Activated CD4-positive, CD25-positive, alpha-beta regulatory T cell (primary cell): Measurements from ENCODE around the gene DYSF.
"Not testable (repeated sequence)": the region's sequence is repeated elsewhere in the genome, so short reads cannot be mapped to it uniquely, and the experiment has no call there.

ENCODE experiments used
- DNase-seq, 4 experiments: peaks; one replicate each; lab custom pipeline; 2025; lab: John Stamatoyannopoulos, UW

The DYSF gene

DNA sequence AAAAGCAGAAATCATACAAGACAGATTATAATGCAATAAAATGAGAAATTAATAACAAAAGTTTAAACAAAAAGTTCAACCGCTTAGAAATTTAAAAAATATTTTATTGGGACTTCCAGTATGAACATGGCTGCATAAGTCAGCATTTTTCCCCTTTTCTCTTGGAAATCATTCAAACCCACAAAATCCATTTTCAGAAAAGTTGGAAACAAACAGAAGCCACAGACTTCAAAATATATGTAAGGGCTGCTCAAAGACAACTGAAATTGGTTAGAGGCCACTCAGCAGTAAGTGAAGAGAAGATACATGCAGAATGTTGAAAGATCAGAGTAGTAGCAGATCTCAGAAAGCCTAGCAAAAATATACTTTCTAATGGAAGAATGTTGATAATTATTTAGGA, 194.0 kb downstream of the DYSF start:
- no peak for DNase-seq

- DNase-seq = no peak
Measured at GRCh38 chr2:71655498-71655897, 202.1 kb downstream of the DYSF start.

- DNase-seq = not testable (repeated sequence)
Measured at GRCh38 chr2:71658256-71658655, 204.9 kb downstream of the DYSF start.

DNA sequence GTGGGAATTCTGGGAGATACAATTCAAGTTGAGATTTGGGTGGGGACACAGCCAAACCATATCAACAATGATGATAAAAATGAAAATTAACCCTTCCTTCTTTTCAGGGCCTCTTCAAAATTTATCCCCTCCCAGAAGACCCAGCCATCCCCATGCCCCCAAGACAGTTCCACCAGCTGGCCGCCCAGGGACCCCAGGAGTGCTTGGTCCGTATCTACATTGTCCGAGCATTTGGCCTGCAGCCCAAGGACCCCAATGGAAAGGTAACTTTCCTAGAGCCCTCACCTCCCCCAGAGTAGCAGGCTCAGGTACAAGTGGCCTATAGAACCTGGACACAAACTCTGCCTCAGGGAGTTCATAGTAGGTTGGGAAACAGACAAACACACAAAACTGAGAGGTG, 205.4 kb downstream of the DYSF start:
- DNase-seq = no peak

DNA sequence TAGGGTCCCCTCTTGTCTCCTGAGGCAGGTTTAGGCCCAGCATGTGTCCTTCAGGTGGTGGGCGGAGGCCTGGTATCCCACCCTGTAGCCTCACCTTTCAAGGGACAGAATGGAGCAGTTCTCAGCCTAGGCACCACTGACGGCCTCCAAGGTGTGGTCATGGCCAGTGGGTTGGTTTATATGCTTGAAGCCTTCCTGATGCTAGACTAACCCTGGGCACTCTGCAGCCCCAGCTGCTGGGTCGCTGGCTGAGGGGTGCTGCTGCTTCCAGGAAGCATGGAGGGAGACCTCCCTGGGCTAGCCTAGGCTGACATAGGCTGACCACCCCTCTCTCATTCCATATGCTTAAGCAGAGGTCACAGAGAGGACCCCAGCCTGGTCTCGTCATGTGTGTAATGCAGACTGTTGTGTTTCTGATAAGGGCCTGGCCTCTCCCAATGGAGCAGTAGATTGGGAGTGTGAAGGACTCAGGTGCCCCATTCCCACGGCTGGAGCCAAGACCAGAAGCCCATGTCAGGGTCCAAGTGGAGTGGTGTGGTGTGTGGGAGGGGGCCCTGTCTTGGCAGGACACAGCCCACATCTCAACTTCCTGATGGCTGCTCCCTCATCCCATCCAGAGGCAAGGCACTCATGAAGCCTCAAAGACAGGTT, 206.6 kb downstream of the DYSF start:
- no peak for DNase-seq

DNA sequence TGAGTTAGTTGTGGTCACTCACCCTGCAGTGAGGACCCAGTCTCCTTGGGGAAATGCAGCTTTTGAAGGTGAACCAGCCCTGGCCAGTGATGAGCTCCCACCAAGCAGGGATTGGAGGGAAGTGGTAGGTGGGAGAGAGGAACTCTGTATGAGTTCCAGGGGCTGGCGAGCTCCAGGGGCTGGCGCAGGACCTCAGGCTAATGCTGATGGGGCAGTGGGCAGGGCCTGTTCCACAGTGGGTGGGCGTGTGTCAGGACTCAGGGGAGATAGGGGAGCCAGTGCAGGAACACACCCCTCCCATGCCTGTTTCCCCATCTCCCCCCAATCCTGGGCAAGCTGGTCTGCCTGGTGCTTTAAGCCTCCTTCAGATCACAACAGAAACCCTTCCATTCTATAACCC, 208.4 kb downstream of the DYSF start:
- no peak for DNase-seq

DNA sequence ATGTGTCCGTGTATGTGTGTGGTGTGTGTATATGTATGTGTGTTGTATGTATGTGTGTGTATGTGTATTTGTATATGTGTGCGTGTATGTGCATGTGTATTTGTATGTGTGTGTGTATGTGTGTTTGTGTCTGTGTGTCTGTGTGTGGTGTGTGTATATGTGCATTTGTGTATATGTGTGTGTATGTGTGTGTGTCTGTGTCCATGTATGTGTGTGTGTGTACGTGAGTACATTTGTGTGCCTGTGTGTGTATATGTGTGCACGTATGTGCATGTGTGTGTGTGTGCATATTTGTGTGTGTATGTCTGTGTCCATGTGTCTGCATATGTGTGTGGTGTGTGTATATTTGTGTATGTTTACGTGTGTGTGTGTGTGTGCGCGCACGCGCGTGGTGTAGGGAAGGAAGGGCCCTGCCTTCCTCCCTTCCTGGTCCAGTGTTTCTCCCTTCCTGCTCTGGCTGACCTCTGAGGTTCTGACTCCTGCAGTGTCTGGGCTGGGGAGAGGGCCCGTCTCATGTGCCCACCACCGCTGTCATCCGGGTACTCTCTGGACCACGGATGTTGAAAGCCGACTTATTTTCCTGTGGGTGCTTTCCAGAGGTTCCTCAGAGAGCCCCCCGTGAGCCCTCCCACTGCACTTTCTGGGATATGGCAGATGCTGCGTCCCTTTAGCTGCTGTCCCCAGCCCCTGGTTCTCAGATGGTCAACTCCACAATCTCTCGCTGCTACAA, 209.5 kb downstream of the DYSF start:
- DNase-seq = no peak

DNA sequence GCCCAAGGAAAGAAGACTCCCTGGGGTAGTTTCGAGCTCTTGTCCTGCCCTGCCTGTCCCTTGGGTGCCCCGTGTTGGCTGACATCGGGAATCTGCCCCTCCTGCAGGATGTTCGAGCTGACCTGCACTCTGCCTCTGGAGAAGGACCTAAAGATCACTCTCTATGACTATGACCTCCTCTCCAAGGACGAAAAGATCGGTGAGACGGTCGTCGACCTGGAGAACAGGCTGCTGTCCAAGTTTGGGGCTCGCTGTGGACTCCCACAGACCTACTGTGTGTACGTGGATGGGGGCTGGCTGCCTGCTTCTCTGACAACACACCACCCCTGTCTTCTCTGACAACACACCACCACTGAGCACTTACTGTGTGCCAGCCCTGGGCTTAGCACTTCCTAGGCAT, 210.8 kb downstream of the DYSF start:
- DNase-seq = no peak

GRCh38 chr2:71665168-71666093, 212.1 kb downstream of the DYSF start:
- DNase-seq = no peak

DNA sequence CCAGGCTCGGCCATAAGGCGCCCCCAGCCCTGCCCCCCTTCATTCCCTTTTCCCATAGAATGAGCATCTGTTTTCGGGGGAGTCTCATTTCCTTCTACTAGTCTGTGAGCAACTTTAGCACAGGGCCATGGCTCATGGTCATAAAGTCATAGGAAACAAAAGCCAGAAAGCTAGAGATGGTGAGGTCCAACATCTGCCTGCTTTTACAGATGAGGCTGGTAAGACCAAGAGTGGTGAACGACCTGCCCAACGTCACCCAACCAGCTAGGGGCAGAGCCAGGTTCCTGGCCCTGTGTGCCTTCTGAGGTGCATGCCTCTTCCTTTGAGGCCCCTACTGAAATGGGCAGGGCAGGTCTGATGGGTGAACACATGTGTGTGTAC, 212.7 kb downstream of the DYSF start:
- DNase-seq = no peak

DNA sequence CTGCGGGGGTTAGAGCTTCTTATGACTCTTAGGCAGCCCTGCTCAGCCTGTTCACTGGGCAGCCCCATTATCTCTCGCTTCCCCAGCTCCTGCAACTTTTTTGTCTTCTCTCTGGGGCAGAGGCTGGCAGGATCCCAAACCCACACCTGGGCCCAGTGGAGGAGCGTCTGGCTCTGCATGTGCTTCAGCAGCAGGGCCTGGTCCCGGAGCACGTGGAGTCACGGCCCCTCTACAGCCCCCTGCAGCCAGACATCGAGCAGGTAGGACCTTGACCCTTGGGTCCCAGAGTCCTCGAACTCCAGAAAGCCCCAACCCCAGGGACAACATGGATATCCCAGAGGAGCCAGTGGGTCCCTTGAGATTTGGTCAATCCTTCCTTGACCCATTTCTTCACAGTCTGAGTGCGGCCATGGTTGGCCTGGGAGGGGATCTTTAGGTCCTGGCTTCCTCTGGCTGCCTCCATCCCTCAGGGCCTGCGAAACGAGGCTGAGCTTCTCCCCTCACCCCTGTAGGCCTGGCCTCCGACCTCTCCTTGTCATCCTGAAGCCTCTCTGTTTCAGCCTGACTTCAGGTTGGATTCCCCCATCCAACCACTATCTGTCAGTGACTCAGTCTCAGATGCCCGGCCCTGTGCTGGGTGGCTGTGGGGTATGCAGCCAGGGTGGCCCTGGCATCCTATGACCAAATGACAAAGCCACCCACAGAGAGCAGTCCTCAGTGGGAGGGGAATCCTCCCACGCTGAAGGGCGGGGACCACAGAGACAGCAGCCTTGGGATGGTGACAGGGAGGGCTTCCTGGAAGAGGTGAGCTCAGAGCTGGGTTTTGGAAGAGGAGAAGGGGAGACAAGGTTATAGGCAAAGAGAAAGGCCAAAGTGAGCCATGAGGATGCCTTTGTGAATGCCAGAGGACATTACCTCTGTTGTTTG, 214.2 kb downstream of the DYSF start:
- DNase-seq = no peak

DNA sequence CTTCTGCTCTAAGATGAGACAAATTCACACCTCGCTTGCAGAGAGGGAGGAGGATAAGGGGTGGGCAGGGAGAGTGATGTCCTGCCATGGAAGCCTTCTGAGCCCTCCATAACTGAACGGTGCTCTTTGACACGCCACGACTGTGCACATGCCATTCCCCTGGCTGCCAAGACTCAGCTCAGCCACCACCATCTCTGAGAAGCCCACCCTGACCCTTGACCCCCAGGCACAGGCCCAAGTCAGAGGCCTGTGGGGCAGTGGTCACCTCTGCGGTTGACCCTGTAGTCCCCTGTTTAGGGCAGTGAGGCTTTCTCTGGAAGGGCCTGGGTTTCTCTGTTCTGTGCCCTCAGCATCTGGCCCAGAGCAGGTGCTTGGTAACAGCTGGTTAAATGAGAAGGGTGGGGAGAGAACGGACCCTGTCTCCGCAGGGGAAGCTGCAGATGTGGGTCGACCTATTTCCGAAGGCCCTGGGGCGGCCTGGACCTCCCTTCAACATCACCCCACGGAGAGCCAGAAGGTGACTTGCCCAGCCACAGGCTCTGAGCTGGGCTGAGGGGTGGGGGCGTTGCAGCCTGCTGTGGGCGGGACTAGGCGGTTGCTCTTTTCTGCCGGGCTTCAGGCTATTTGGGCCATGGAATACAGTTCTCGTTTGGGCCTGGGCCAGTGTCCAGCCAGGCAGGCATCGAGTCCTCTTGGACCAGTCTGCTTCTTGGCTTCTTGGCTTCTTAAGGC, 215.1 kb downstream of the DYSF start:
- DNase-seq = no peak

- no peak for DNase-seq
Measured at GRCh38 chr2:71669058-71669456, 215.7 kb downstream of the DYSF start.

- no peak for DNase-seq
Measured at GRCh38 chr2:71669628-71670429, 216.5 kb downstream of the DYSF start.

GRCh38 chr2:71670430-71670795, 217.1 kb downstream of the DYSF start:
- no peak for DNase-seq

DNA sequence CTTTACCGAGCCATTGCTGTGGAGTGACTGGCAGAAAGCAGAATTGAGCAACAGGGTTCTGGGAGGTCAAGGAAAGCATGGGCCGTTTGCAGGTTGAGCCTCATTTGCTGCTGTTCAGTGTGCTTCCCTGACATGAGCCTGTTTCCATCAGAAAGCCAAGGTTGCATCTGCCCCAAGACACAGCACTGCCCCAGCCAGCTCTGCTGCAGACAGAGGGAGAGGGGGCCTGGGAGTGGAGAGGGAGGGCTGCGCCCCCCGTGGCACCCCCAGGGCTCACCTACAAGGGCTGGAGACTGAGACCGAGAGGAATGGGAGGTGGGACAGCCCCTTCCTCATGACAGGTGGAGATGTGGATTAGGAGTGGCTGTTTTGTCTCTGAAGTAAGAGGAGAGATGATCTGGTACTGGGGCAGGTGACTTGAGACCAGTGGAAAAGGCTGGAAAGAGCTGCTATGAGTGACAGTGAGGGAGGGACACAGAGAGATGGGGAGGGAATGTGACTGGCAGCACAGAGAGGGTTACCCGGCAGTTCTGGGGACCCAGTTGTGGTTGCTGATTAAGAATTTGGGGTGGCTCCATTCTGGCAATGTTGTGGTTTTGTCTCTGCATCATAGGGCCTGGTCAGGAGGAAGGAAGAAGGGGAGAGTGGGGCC, 218.0 kb downstream of the DYSF start:
- no peak for DNase-seq

GRCh38 chr2:71671895-71672825, 218.8 kb downstream of the DYSF start:
- DNase-seq = no peak
